ENCODE measurements around the gene C20orf144.

C20orf144 gene

GRCh38 chr20:33679758-33680485 is 17.8 kb downstream of the C20orf144 start:
- Mint-ChIP-seq H3K9me3 (no peaks in the 10 kb centered on the region), H3K4me1 (peaks cover 22% of the 10 kb centered on the region), H3K4me3 (peak overlapping the region; percentile 16), H3K36me3 (ENCODE audit: insufficient read depth) (peaks cover 1% of the 10 kb centered on the region), H3K27ac (ENCODE audit: low read depth) (peak overlapping the region; percentile 84), H3K27me3 (no peaks in the 10 kb centered on the region)
- DNase-seq (ENCODE audit: low spot score in 2 of 2), result peak in 1 of 2 donors; percentile 30
- peak; percentile 61 for ATAC-seq (replicated peaks; ENCODE audit: extremely low read depth, poor library complexity, severe bottlenecking)

GRCh38 chr20:33680686-33681085 is 18.6 kb downstream of the C20orf144 start:
- peaks cover 25% of the 10 kb centered on the region for H3K4me1 Mint-ChIP-seq
- no peaks in the 10 kb centered on the region for H3K27me3 Mint-ChIP-seq
- H3K36me3 Mint-ChIP-seq (ENCODE audit: insufficient read depth), result peaks cover 1% of the 10 kb centered on the region
- no peak overlapping the region for H3K4me3 Mint-ChIP-seq
- no peaks in the 10 kb centered on the region for H3K9me3 Mint-ChIP-seq
- no peak overlapping the region for H3K27ac Mint-ChIP-seq (ENCODE audit: low read depth)
- DNase-seq (ENCODE audit: low spot score in 2 of 2) (no peak), ATAC-seq (replicated peaks; ENCODE audit: extremely low read depth, poor library complexity, severe bottlenecking) (no peak)

- Mint-ChIP-seq H3K4me1 (peaks cover 25% of the 10 kb centered on the region), H3K36me3 (ENCODE audit: insufficient read depth) (peaks cover 1% of the 10 kb centered on the region), H3K27ac (ENCODE audit: low read depth) (no peak overlapping the region), H3K9me3 (no peaks in the 10 kb centered on the region), H3K4me3 (no peak overlapping the region), H3K27me3 (no peaks in the 10 kb centered on the region)
- ATAC-seq (replicated peaks; ENCODE audit: extremely low read depth, poor library complexity, severe bottlenecking) (no peak), DNase-seq (ENCODE audit: low spot score in 2 of 2) (no peak)
Observed at GRCh38 chr20:33681288-33681687, 19.2 kb downstream of the C20orf144 start.

GRCh38 chr20:33681728-33682353 is 19.7 kb downstream of the C20orf144 start:
- ATAC-seq (replicated peaks; ENCODE audit: extremely low read depth, poor library complexity, severe bottlenecking), result no peak
- DNase-seq (ENCODE audit: low spot score in 2 of 2), result no peak
- Mint-ChIP-seq H3K9me3 (no peaks in the 10 kb centered on the region), H3K27me3 (no peaks in the 10 kb centered on the region), H3K27ac (ENCODE audit: low read depth) (peak overlapping the region; percentile 0), H3K4me3 (no peak overlapping the region), H3K36me3 (ENCODE audit: insufficient read depth) (peaks cover 3% of the 10 kb centered on the region), H3K4me1 (peaks cover 31% of the 10 kb centered on the region)

- Mint-ChIP-seq H3K4me1 (peaks cover 20% of the 10 kb centered on the region), H3K27me3 (no peaks in the 10 kb centered on the region), H3K4me3 (peak overlapping the region; percentile 67), H3K9me3 (no peaks in the 10 kb centered on the region), H3K27ac (ENCODE audit: low read depth) (no peak overlapping the region), H3K36me3 (ENCODE audit: insufficient read depth) (peaks cover 3% of the 10 kb centered on the region)
- DNase-seq (ENCODE audit: low spot score in 2 of 2), result no peak
- ATAC-seq (replicated peaks; ENCODE audit: extremely low read depth, poor library complexity, severe bottlenecking), result no peak
Observed at GRCh38 chr20:33684533-33685327, 22.6 kb downstream of the C20orf144 start.

- DNase-seq (ENCODE audit: low spot score in 2 of 2) (no peak), ATAC-seq (replicated peaks; ENCODE audit: extremely low read depth, poor library complexity, severe bottlenecking) (peak; percentile 42)
- peaks cover 18% of the 10 kb centered on the region for H3K4me1 Mint-ChIP-seq
- H3K36me3 Mint-ChIP-seq (ENCODE audit: insufficient read depth), result peaks cover 3% of the 10 kb centered on the region
- H3K27me3 Mint-ChIP-seq, result no peaks in the 10 kb centered on the region
- peak overlapping the region; percentile 67 for H3K4me3 Mint-ChIP-seq
- H3K27ac Mint-ChIP-seq (ENCODE audit: low read depth), result no peak overlapping the region
- H3K9me3 Mint-ChIP-seq, result no peaks in the 10 kb centered on the region
Observed at GRCh38 chr20:33685328-33686099, 23.4 kb downstream of the C20orf144 start.

GRCh38 chr20:33686100-33686983 is 24.2 kb downstream of the C20orf144 start, which contains the start of gene E2F1:
Gene E2F1, minus strand, starts transcription at chr20:33686385. Its CDS starts 121 bp downstream, at chr20:33686264.
- peaks cover 18% of the 10 kb centered on the region for H3K4me1 Mint-ChIP-seq
- no peaks in the 10 kb centered on the region for H3K27me3 Mint-ChIP-seq
- ATAC-seq (replicated peaks; ENCODE audit: extremely low read depth, poor library complexity, severe bottlenecking) (peak; percentile 94), DNase-seq (ENCODE audit: low spot score in 2 of 2) (peak; percentile 87)
- peaks cover 3% of the 10 kb centered on the region for H3K36me3 Mint-ChIP-seq (ENCODE audit: insufficient read depth)
- peak within 1 kb of the TSS; percentile 78 for H3K4me3 Mint-ChIP-seq
- H3K27ac Mint-ChIP-seq (ENCODE audit: low read depth), result peak within 1 kb of the TSS; percentile 84
- H3K9me3 Mint-ChIP-seq, result no peaks in the 10 kb centered on the region

GRCh38 chr20:33686984-33687366 is 24.8 kb downstream of the C20orf144 start:
- Mint-ChIP-seq H3K9me3 (no peaks in the 10 kb centered on the region), H3K36me3 (ENCODE audit: insufficient read depth) (peaks cover 3% of the 10 kb centered on the region), H3K27me3 (no peaks in the 10 kb centered on the region), H3K27ac (ENCODE audit: low read depth) (peak overlapping the region; percentile 84), H3K4me3 (peak overlapping the region; percentile 78), H3K4me1 (peaks cover 18% of the 10 kb centered on the region)
- ATAC-seq (replicated peaks; ENCODE audit: extremely low read depth, poor library complexity, severe bottlenecking) (no peak), DNase-seq (ENCODE audit: low spot score in 2 of 2) (no peak)

GRCh38 chr20:33687370-33687915 is 25.3 kb downstream of the C20orf144 start:
- H3K36me3 Mint-ChIP-seq (ENCODE audit: insufficient read depth), result peaks cover 3% of the 10 kb centered on the region
- no peak for DNase-seq (ENCODE audit: low spot score in 2 of 2)
- H3K9me3 Mint-ChIP-seq, result no peaks in the 10 kb centered on the region
- no peaks in the 10 kb centered on the region for H3K27me3 Mint-ChIP-seq
- H3K27ac Mint-ChIP-seq (ENCODE audit: low read depth), result no peak overlapping the region
- H3K4me3 Mint-ChIP-seq, result peak overlapping the region; percentile 78
- no peak for ATAC-seq (replicated peaks; ENCODE audit: extremely low read depth, poor library complexity, severe bottlenecking)
- peaks cover 18% of the 10 kb centered on the region for H3K4me1 Mint-ChIP-seq

GRCh38 chr20:33687993-33688937 is 26.1 kb downstream of the C20orf144 start:
- no peak for DNase-seq (ENCODE audit: low spot score in 2 of 2)
- Mint-ChIP-seq H3K4me1 (peaks cover 18% of the 10 kb centered on the region), H3K4me3 (no peak overlapping the region), H3K27me3 (no peaks in the 10 kb centered on the region), H3K36me3 (ENCODE audit: insufficient read depth) (peaks cover 3% of the 10 kb centered on the region), H3K9me3 (no peaks in the 10 kb centered on the region), H3K27ac (ENCODE audit: low read depth) (no peak overlapping the region)
- ATAC-seq (replicated peaks; ENCODE audit: extremely low read depth, poor library complexity, severe bottlenecking), result no peak

All from central memory CD8-positive, alpha-beta T cell (primary cell).